Upper lobe of left lung (tissue), 4 donors: ENCODE measurements around the gene PLEKHA5.

ENCODE experiments used
- POLR2A ChIP-seq, 4 donors: fragments of 450-650 bp; IDR thresholded peaks; one replicate each; pipeline ENCODE4 v1.5.1; 2016 to 2017; ENCODE audit warnings: antibody characterized with exemption in 4 of 4, mild to moderate bottlenecking in 2 of 4
- TF ChIP-seq, protein P1 (sequence below), 6 experiments: fragments of 450-650 bp in 4 of 6; fragments of 200-600 bp in 2 of 6; sonication (generic) in 2 of 6; IDR thresholded peaks; one replicate each; pipeline ENCODE4 v1.5.1; 2016 to 2019; ENCODE audit warnings: antibody characterized with exemption in 6 of 6

DNA sequence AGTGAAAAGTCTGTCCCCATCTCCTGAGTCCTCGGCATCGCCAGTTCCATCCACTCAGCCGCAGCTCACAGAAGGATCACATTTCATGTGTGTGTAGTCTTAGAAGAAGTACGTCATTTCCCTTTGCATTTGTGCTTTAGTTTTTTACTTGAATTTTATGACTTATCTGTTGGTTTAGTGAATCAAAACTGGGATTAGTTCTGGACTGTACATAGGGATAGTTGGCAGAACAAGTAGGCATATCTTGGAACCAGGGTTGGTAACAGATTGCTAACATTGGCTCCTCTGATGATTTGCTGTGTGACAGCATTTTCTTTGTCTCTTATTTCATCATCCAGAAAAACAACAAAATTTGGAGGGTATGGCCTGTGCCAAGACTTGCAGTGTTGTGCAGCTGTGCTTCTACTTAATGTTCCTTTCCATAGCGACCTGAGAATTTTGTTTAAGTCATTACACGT, 240.2 kb downstream of the PLEKHA5 start:
- TF ChIP-seq, protein P1, sequence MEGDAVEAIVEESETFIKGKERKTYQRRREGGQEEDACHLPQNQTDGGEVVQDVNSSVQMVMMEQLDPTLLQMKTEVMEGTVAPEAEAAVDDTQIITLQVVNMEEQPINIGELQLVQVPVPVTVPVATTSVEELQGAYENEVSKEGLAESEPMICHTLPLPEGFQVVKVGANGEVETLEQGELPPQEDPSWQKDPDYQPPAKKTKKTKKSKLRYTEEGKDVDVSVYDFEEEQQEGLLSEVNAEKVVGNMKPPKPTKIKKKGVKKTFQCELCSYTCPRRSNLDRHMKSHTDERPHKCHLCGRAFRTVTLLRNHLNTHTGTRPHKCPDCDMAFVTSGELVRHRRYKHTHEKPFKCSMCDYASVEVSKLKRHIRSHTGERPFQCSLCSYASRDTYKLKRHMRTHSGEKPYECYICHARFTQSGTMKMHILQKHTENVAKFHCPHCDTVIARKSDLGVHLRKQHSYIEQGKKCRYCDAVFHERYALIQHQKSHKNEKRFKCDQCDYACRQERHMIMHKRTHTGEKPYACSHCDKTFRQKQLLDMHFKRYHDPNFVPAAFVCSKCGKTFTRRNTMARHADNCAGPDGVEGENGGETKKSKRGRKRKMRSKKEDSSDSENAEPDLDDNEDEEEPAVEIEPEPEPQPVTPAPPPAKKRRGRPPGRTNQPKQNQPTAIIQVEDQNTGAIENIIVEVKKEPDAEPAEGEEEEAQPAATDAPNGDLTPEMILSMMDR (IDR thresholded peaks at IDR 0.05): no peak
- no peak for TF ChIP-seq POLR2A (IDR thresholded peaks at IDR 0.05)
